ENCODE results near the gene AK2.

Gene AK2

GRCh38 chr1:33013791-33014190 is 22.9 kb downstream of the AK2 start:
- CTCF ChIA-PET: no interaction called here
- POLR2A ChIA-PET: no interaction called here
- no peak for DNase-seq (ENCODE audit: extremely low spot score)
- TF ChIP-seq NFRKB (IDR thresholded peaks at IDR 0.05) (no peak), BHLHE40 (IDR thresholded peaks at IDR 0.05; ENCODE audit: borderline replicate concordance) (no peak), ARNT (IDR thresholded peaks at IDR 0.05) (no peak), PKNOX1 (IDR thresholded peaks at IDR 0.05) (no peak), TARDBP (IDR thresholded peaks at IDR 0.05) (no peak), ELF4 (IDR thresholded peaks at IDR 0.05) (no peak), FOXM1 (IDR thresholded peaks at IDR 0.05; ENCODE audit: borderline replicate concordance) (no peak), SP1 (IDR thresholded peaks at IDR 0.05) (no peak), FOXK2 (IDR thresholded peaks at IDR 0.05) (no peak), LEF1 (IDR thresholded peaks at IDR 0.05; ENCODE audit: borderline replicate concordance) (no peak)

GRCh38 chr1:33012165-33012564 is 24.5 kb downstream of the AK2 start:
- TF ChIP-seq BHLHE40 (IDR thresholded peaks at IDR 0.05; ENCODE audit: borderline replicate concordance) (no peak), LEF1 (IDR thresholded peaks at IDR 0.05; ENCODE audit: borderline replicate concordance) (no peak), ZNF384 (IDR thresholded peaks at IDR 0.05) (no peak)
- DNase-seq (ENCODE audit: extremely low spot score): no peak
- ChIA-PET POLR2A (no interaction called here), CTCF (no interaction called here)

- ChIA-PET CTCF (no interaction called here), POLR2A (no interaction called here)
- no peak for DNase-seq (ENCODE audit: extremely low spot score)
- TF ChIP-seq L3MBTL2 (conservative IDR thresholded peaks at IDR 0.05) (no peak), BHLHE40 (IDR thresholded peaks at IDR 0.05; ENCODE audit: borderline replicate concordance) (no peak), FOXA1 (IDR thresholded peaks at IDR 0.05) (no peak), ZNF384 (IDR thresholded peaks at IDR 0.05) (no peak), ELF4 (IDR thresholded peaks at IDR 0.05) (no peak), LEF1 (IDR thresholded peaks at IDR 0.05; ENCODE audit: borderline replicate concordance) (no peak), SP1 (IDR thresholded peaks at IDR 0.05) (no peak)
Measured at GRCh38 chr1:33010932-33011731, 25.6 kb downstream of the AK2 start.

GRCh38 chr1:33009561-33009960 is 27.1 kb downstream of the AK2 start:
- POLR2A ChIA-PET: interaction anchor here (0.6 kb wide), 1 partner anchor 26 kb away, joined by 3 read pairs; no protein-coding TSS in a partner anchor
- CTCF ChIA-PET: interaction anchor here (0.6 kb wide), 2 partner anchors 8 to 75 kb away, joined by 3 read pairs; no protein-coding TSS in a partner anchor
- TF ChIP-seq FOXA1 (IDR thresholded peaks at IDR 0.05): no peak
- no peak for TF ChIP-seq SUZ12 (IDR thresholded peaks at IDR 0.05)
- no peak for TF ChIP-seq L3MBTL2 (conservative IDR thresholded peaks at IDR 0.05)
- no peak for TF ChIP-seq PKNOX1 (IDR thresholded peaks at IDR 0.05)
- no peak for TF ChIP-seq FOXK2 (IDR thresholded peaks at IDR 0.05)
- TF ChIP-seq FOXM1 (IDR thresholded peaks at IDR 0.05; ENCODE audit: borderline replicate concordance): no peak
- TF ChIP-seq ELF4 (IDR thresholded peaks at IDR 0.05): no peak
- no peak for TF ChIP-seq SP1 (IDR thresholded peaks at IDR 0.05)
- no peak for TF ChIP-seq ARNT (IDR thresholded peaks at IDR 0.05)
- no peak for TF ChIP-seq CTBP1 (IDR thresholded peaks at IDR 0.05; ENCODE audit: borderline replicate concordance)
- TF ChIP-seq BHLHE40 (IDR thresholded peaks at IDR 0.05; ENCODE audit: borderline replicate concordance): no peak
- TF ChIP-seq LEF1 (IDR thresholded peaks at IDR 0.05; ENCODE audit: borderline replicate concordance): no peak
- no peak for DNase-seq (ENCODE audit: extremely low spot score)

- TF ChIP-seq ELF4 (IDR thresholded peaks at IDR 0.05) (no peak), PKNOX1 (IDR thresholded peaks at IDR 0.05) (no peak), TARDBP (IDR thresholded peaks at IDR 0.05) (no peak), FOXK2 (IDR thresholded peaks at IDR 0.05) (no peak), LEF1 (IDR thresholded peaks at IDR 0.05; ENCODE audit: borderline replicate concordance) (no peak), BHLHE40 (IDR thresholded peaks at IDR 0.05; ENCODE audit: borderline replicate concordance) (no peak), ZNF384 (IDR thresholded peaks at IDR 0.05) (no peak), HDGF (IDR thresholded peaks at IDR 0.05; ENCODE audit: borderline replicate concordance) (no peak), FOXM1 (IDR thresholded peaks at IDR 0.05; ENCODE audit: borderline replicate concordance) (no peak), SUZ12 (IDR thresholded peaks at IDR 0.05) (no peak), L3MBTL2 (conservative IDR thresholded peaks at IDR 0.05) (no peak), SP1 (IDR thresholded peaks at IDR 0.05) (no peak), ARNT (IDR thresholded peaks at IDR 0.05) (no peak), NFRKB (IDR thresholded peaks at IDR 0.05) (no peak), FOXA1 (IDR thresholded peaks at IDR 0.05) (no peak), CTBP1 (IDR thresholded peaks at IDR 0.05; ENCODE audit: borderline replicate concordance) (no peak)
- POLR2A ChIA-PET: no interaction called here
- CTCF ChIA-PET: interaction anchor here (0.6 to 0.8 kb wide), 2 partner anchors 190 to 598 kb away, joined by 3 to 4 read pairs; no protein-coding TSS in a partner anchor
- DNase-seq (ENCODE audit: extremely low spot score): no peak
Measured at GRCh38 chr1:33008051-33008914, 28.4 kb downstream of the AK2 start.
